ENCODE results near the gene CEL.

Gene CEL

DNA sequence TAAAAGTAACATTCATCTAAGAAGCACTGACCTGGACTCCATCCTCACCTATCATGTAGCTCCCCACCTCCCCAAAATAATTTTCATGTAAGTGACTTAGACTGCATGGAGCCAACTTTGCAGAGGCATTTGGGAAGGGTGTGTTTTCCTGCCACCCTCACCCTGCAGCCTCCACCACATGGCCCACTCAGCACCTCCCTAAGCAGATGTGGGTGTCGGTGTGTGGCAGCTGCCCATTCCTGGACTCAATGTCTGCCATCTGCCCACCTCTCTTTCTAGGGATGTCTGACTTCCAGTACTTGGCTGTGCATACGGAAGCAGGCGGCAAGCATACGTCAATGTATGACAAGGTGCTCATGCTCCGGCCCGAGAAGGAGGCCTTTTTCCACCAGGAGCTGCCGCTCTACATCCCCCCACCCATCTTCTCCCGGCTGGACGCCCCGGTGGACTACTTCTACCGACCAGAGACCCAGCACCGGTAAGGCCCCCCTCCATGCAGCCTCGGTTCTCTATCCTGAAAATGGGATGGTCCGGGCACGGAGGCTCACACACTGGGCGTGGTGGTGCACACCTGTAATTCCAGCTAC lies 18.2 kb upstream of the CEL start:
- Histone ChIP-seq H3K4me3 (replicated peaks; ENCODE audit: low read depth, low read length) (no peak overlapping the region), H3K36me3 (ENCODE audit: control insufficient read depth, insufficient read depth, low read length) (peaks cover 25% of the 10 kb centered on the region), H3K27me3 (replicated peaks; ENCODE audit: control insufficient read depth, insufficient read depth, low read length) (no peaks in the 10 kb centered on the region)
- TF ChIP-seq, protein P1, sequence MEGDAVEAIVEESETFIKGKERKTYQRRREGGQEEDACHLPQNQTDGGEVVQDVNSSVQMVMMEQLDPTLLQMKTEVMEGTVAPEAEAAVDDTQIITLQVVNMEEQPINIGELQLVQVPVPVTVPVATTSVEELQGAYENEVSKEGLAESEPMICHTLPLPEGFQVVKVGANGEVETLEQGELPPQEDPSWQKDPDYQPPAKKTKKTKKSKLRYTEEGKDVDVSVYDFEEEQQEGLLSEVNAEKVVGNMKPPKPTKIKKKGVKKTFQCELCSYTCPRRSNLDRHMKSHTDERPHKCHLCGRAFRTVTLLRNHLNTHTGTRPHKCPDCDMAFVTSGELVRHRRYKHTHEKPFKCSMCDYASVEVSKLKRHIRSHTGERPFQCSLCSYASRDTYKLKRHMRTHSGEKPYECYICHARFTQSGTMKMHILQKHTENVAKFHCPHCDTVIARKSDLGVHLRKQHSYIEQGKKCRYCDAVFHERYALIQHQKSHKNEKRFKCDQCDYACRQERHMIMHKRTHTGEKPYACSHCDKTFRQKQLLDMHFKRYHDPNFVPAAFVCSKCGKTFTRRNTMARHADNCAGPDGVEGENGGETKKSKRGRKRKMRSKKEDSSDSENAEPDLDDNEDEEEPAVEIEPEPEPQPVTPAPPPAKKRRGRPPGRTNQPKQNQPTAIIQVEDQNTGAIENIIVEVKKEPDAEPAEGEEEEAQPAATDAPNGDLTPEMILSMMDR (IDR thresholded peaks at IDR 0.05; ENCODE audit: insufficient read depth, low read length, poor library complexity, severe bottlenecking), result no peak
- no peak for DNase-seq (ENCODE audit: extremely low read depth, insufficient read length)

DNA sequence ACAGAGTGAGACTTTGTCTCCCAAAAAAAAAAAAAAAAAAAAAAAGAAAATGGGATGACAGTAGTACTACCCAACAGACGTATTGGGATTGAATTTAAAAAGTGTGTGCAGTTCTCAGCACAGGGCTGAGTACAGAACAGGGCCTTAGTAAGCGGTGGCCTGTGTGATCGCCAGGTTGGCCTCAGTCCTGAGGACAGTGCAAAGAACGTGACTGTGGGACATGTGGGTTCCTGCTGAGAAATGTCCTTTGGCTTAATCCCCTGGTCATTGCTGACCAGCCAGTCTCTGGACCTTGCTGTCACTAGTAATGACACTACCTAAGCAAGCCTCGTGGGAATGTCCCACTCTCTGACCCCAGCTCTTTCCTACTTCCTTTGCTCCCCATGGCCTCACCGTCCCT lies 17.7 kb upstream of the CEL start:
- no peak for DNase-seq (ENCODE audit: extremely low read depth, insufficient read length)
- H3K4me3 ChIP-seq (replicated peaks; ENCODE audit: low read depth, low read length), result no peak overlapping the region
- H3K27me3 ChIP-seq (replicated peaks; ENCODE audit: control insufficient read depth, insufficient read depth, low read length), result no peaks in the 10 kb centered on the region
- TF ChIP-seq, protein P1 (IDR thresholded peaks at IDR 0.05; ENCODE audit: insufficient read depth, low read length, poor library complexity, severe bottlenecking), result no peak
- peaks cover 30% of the 10 kb centered on the region for H3K36me3 ChIP-seq (ENCODE audit: control insufficient read depth, insufficient read depth, low read length)

DNA sequence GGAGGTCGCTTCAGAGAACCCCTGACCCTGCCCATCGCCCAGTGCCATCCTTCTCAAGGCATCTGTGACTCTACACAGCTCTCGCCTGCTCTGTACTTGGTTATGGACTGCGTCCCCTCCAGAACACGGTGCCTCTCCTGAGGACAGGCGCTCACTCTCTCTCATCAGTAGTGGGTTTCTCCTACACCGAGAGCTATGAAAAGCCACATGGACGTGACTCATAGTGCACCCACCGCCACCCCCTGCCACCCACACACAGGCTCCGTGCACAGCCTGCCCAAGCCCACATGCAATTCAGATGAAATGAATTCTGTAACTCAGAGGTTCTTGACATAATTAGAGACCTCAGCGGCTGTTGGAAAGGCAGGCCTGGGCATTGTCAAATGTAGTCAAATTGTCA lies 17.1 kb upstream of the CEL start:
- no peaks in the 10 kb centered on the region for H3K27me3 ChIP-seq (replicated peaks; ENCODE audit: control insufficient read depth, insufficient read depth, low read length)
- DNase-seq (ENCODE audit: extremely low read depth, insufficient read length), result no peak
- H3K36me3 ChIP-seq (ENCODE audit: control insufficient read depth, insufficient read depth, low read length), result peaks cover 31% of the 10 kb centered on the region
- H3K4me3 ChIP-seq (replicated peaks; ENCODE audit: low read depth, low read length), result no peak overlapping the region
- TF ChIP-seq, protein P1 (IDR thresholded peaks at IDR 0.05; ENCODE audit: insufficient read depth, low read length, poor library complexity, severe bottlenecking), result no peak

DNA sequence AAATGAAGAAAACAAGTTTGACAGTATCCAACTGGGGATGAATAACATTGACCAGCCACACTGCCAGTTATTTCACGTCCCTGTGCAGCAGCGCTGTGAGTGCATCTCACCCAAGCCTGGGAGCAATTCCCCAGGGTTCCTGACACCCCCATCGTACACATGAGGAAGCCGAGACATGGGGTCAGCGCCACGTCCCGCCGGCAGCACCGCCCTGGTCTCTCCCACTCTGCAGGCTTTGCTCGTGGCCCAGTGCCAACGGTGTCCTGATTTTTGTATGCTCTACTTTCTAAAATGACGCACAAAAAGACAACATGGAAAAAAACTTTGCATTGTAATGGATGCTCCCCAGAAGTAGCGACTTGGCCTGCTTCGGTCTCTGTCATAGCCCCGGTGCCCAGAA lies 16.6 kb upstream of the CEL start:
- H3K36me3 ChIP-seq (ENCODE audit: control insufficient read depth, insufficient read depth, low read length), result peaks cover 32% of the 10 kb centered on the region
- TF ChIP-seq, protein P1 (IDR thresholded peaks at IDR 0.05; ENCODE audit: insufficient read depth, low read length, poor library complexity, severe bottlenecking), result no peak
- no peak for DNase-seq (ENCODE audit: extremely low read depth, insufficient read length)
- no peak overlapping the region for H3K4me3 ChIP-seq (replicated peaks; ENCODE audit: low read depth, low read length)
- H3K27me3 ChIP-seq (replicated peaks; ENCODE audit: control insufficient read depth, insufficient read depth, low read length), result no peaks in the 10 kb centered on the region

DNA sequence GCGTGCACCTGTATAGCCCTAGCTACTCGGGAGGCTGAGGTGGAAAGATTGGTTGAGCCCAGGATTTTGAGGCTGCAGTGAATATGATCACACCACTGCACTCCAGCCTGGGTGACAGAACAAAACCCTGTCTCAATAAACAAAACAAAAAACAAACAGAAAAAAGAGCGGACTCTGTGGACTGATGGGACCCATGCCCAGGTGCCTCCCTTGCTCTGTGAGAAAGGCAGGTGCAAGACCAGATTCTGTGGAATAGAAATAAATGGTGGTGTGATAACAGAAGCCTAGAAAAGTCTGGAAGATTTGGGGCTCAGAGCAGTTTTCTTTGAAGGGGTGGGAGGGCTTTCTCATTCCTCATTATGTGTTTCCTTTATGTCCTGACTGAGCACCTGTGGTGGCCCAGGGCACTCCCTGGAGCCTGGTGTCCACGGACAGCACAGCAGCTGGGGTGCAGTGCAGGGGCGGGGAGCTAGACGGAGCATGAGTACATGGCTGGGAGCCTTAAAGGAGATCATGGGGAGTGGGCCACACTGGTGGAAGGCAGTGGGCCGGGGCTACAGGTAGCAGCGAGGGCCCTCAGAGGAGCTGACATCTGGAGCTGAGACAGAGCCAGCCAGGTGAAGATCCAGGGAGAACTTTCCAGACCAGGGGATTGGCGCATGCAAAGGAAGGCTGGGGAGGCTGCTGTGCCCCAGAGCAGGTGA lies 15.4 kb upstream of the CEL start:
- Histone ChIP-seq H3K27me3 (replicated peaks; ENCODE audit: control insufficient read depth, insufficient read depth, low read length) (no peaks in the 10 kb centered on the region), H3K4me3 (replicated peaks; ENCODE audit: low read depth, low read length) (no peak overlapping the region), H3K36me3 (ENCODE audit: control insufficient read depth, insufficient read depth, low read length) (peaks cover 36% of the 10 kb centered on the region)
- DNase-seq (ENCODE audit: extremely low read depth, insufficient read length), result no peak
- TF ChIP-seq, protein P1 (IDR thresholded peaks at IDR 0.05; ENCODE audit: insufficient read depth, low read length, poor library complexity, severe bottlenecking), result no peak

Data from GM06990 (cell line).